Uterus (tissue), 4 donors: ENCODE data around the gene MED29. TPM values are rescaled to one million over a fixed set of nuclear protein-coding genes. Genes with fewer than 3 reads are reported as not detected.

Experiments used
- DNase-seq, 2 donors: peaks; one replicate each; pipeline ENCODE4 v3.0.0-alpha.2; 2019 to 2020
- H3K27ac ChIP-seq, 2 donors: fragments of 200-600 bp; sonication (generic); 1 replicate in 1 of 2; 2 replicates in 1 of 2; pipeline ENCODE4 v1.5.1; 2016 to 2018
- H3K27me3 ChIP-seq, 2 donors: fragments of 200-600 bp; sonication (generic); one replicate each; pipeline ENCODE4 v1.5.1; 2018 to 2019; ENCODE audit warnings: control low read depth in 1 of 2
- H3K36me3 ChIP-seq, 2 donors: fragments of 200-600 bp; sonication (generic); one replicate each; pipeline ENCODE4 v1.5.1; 2019; ENCODE audit warnings: control low read depth in 1 of 2
- H3K4me1 ChIP-seq, 2 donors: fragments of 200-600 bp; sonication (generic); one replicate each; pipeline ENCODE4 v1.5.1; 2018 to 2019; ENCODE audit warnings: control low read depth in 1 of 2
- H3K4me3 ChIP-seq, 2 donors: fragments of 200-600 bp; sonication (generic); 1 replicate in 1 of 2; 2 replicates in 1 of 2; pipeline ENCODE4 v1.5.1; 2018 to 2019; ENCODE audit warnings: mild to moderate bottlenecking in 1 of 2
- H3K9me3 ChIP-seq, 2 donors: fragments of 200-600 bp; sonication (generic); one replicate each; pipeline ENCODE4 v1.5.1; 2019; ENCODE audit warnings: control low read depth in 1 of 2
- CTCF ChIP-seq, 4 experiments: fragments of 200-600 bp in 2 of 4; fragments of 450-650 bp in 2 of 4; sonication (generic) in 2 of 4; IDR thresholded peaks; one replicate each; pipeline ENCODE4 v1.5.1; 2016 to 2019; ENCODE audit warnings: antibody characterized with exemption in 4 of 4, mild to moderate bottlenecking in 2 of 4, moderate library complexity in 1 of 4
- POLR2A ChIP-seq, 2 donors: fragments of 450-650 bp; IDR thresholded peaks; one replicate each; pipeline ENCODE4 v1.6.1; 2016; ENCODE audit warnings: antibody characterized with exemption in 2 of 2, mild to moderate bottlenecking in 1 of 2, moderate library complexity in 1 of 2
- intact Hi-C: fragments of 100-400 bp; cut with DNase I; formaldehyde crosslinking; loops from one replicate; pipeline ENCODE4 v1.15.1; 2023; ENCODE audit warnings: low total_unique reads
- total RNA-seq, 4 donors: library from RNA; depleted of rRNA in 3 of 4; stranded (reverse); fragments of >200 nt in 3 of 4; gene quantifications; one replicate each; pipeline versions ENCODE4 v1.1.0 to v1.2.4, GENCODE V29; 2014 to 2023
- donor health status: DM: yes; HTN: yes; CAD: no.

The MED29 gene
- total RNA-seq, 4 donors from 2014 or later: 15.6 to 282 (median 40.8) TPM

- Histone ChIP-seq H3K36me3 (no peaks in the 10 kb centered on the region), H3K9me3 (no peaks in the 10 kb centered on the region), H3K27me3 (no peaks in the 10 kb centered on the region), H3K4me3 (no peak overlapping the region), H3K4me1 (peaks cover 0 to 9% of the 10 kb centered on the region in 2 donors), H3K27ac (no peak overlapping the region)
- TF ChIP-seq CTCF (IDR thresholded peaks at IDR 0.05) (no peak), POLR2A (IDR thresholded peaks at IDR 0.05) (no peak)
- intact Hi-C loops: no loop called here
- DNase-seq: no peak
These were observed 32.2 kb upstream of the MED29 start for GRCh38 chr19:39359026-39359425.

- DNase-seq: no peak
- Histone ChIP-seq H3K4me3 (no peak overlapping the region), H3K27me3 (no peaks in the 10 kb centered on the region), H3K4me1 (peaks cover 0 to 9% of the 10 kb centered on the region in 2 donors), H3K36me3 (no peaks in the 10 kb centered on the region), H3K27ac (no peak overlapping the region), H3K9me3 (no peaks in the 10 kb centered on the region)
- intact Hi-C loops: no loop called here
- no peak for TF ChIP-seq POLR2A (IDR thresholded peaks at IDR 0.05)
- TF ChIP-seq CTCF (IDR thresholded peaks at IDR 0.05): no peak
These were observed 30.6 kb upstream of the MED29 start for GRCh38 chr19:39360599-39360998.

- peak in 1 of 2 donors; percentile 54 for DNase-seq
- Histone ChIP-seq H3K9me3 (no peaks in the 10 kb centered on the region), H3K4me3 (no peak overlapping the region), H3K36me3 (no peaks in the 10 kb centered on the region), H3K27ac (peak overlapping the region; percentile 36 to 68), H3K4me1 (peaks cover 0 to 9% of the 10 kb centered on the region in 2 donors), H3K27me3 (no peaks in the 10 kb centered on the region)
- TF ChIP-seq POLR2A (IDR thresholded peaks at IDR 0.05) (no peak), CTCF (IDR thresholded peaks at IDR 0.05) (no peak)
- intact Hi-C loops: no loop called here
These were observed 28.2 kb upstream of the MED29 start for GRCh38 chr19:39362682-39363657.

- Histone ChIP-seq H3K4me1 (peaks cover 0 to 9% of the 10 kb centered on the region in 2 donors), H3K36me3 (no peaks in the 10 kb centered on the region), H3K4me3 (no peak overlapping the region), H3K27me3 (no peaks in the 10 kb centered on the region), H3K9me3 (no peaks in the 10 kb centered on the region), H3K27ac (peak overlapping the region; percentile 33 to 61)
- no peak for TF ChIP-seq POLR2A (IDR thresholded peaks at IDR 0.05)
- no peak for TF ChIP-seq CTCF (IDR thresholded peaks at IDR 0.05)
- peak in 1 of 2 donors; percentile 50 for DNase-seq
- intact Hi-C loops: no loop called here
These were observed 27.2 kb upstream of the MED29 start for GRCh38 chr19:39363901-39364457.

- no peak for DNase-seq
- Histone ChIP-seq H3K27ac (no peak overlapping the region), H3K4me3 (no peak overlapping the region), H3K36me3 (no peaks in the 10 kb centered on the region), H3K9me3 (no peaks in the 10 kb centered on the region), H3K4me1 (peaks cover 0 to 9% of the 10 kb centered on the region in 2 donors), H3K27me3 (no peaks in the 10 kb centered on the region)
- no peak for TF ChIP-seq POLR2A (IDR thresholded peaks at IDR 0.05)
- no peak for TF ChIP-seq CTCF (IDR thresholded peaks at IDR 0.05)
- intact Hi-C loops: no loop called here
These were observed 25.6 kb upstream of the MED29 start for GRCh38 chr19:39365531-39365930.
